ENCODE data around the gene CDH13. TPM values are rescaled to one million over a fixed set of nuclear protein-coding genes. Genes with fewer than 3 reads are reported as not detected.

The CDH13 gene
- total and polyA plus RNA-seq, 2 of the 8 experiments (the other 6 are each of a cell fraction or from before 2014, with no cell fraction given): 2.3 to 2.4 TPM

DNA sequence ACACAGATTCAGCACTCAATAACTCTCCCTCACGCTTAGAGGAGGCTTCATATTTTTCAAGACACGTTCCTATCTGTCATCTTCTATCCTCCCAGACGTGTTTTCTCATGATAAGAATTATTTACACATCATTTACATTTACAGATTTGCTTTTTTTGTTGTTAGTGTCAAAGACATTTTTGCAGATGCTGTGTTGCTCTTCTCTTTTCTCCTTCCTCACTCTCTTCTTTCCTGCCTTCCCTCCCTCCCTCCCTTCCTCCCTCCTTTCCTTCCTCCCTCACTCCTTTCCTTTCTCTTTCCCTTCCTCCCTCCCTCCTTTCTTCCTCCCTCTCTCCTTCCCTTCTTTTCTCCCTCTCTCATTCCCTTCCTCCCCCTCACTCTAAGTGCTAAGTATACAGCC is 643.9 kb downstream of the CDH13 start (continued):
- TF ChIP-seq, protein P1, sequence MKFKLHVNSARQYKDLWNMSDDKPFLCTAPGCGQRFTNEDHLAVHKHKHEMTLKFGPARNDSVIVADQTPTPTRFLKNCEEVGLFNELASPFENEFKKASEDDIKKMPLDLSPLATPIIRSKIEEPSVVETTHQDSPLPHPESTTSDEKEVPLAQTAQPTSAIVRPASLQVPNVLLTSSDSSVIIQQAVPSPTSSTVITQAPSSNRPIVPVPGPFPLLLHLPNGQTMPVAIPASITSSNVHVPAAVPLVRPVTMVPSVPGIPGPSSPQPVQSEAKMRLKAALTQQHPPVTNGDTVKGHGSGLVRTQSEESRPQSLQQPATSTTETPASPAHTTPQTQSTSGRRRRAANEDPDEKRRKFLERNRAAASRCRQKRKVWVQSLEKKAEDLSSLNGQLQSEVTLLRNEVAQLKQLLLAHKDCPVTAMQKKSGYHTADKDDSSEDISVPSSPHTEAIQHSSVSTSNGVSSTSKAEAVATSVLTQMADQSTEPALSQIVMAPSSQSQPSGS (IDR thresholded peaks at IDR 0.05; ENCODE audit: low read length): no peak
- TF ChIP-seq ASH2L (IDR thresholded peaks at IDR 0.05; ENCODE audit: low read length) (no peak), RFX5 (IDR thresholded peaks at IDR 0.05; ENCODE audit: borderline replicate concordance, low read depth, low read length) (no peak), EP300 (IDR thresholded peaks at IDR 0.05; ENCODE audit: borderline replicate concordance in 1 of 2, low read depth in 2 of 2, low read length in 2 of 2) (no peak)
